HG03457 (cell line): Measurements from ENCODE around the gene SLC44A3.

Source experiments
- ATAC-seq: cut with Tn5 transposase; IDR thresholded peaks from one replicate; pipeline ENCODE4 v1.9.1; 2021; ENCODE audit warnings: moderate number of reproducible peaks; ENCODE audit not compliant: unreplicated experiment

SLC44A3 gene

GRCh38 chr1:94901841-94902240 lies 81.7 kb downstream of the SLC44A3 start:
- ATAC-seq: no peak

- no peak for ATAC-seq
These were observed 83.3 kb downstream of the SLC44A3 start for GRCh38 chr1:94903280-94904009.

- no peak for ATAC-seq
These were observed 85.0 kb downstream of the SLC44A3 start for GRCh38 chr1:94905207-94905606.

GRCh38 chr1:94906382-94906781 lies 86.2 kb downstream of the SLC44A3 start:
- no peak for ATAC-seq

GRCh38 chr1:94907136-94907535 lies 87.0 kb downstream of the SLC44A3 start:
- no peak for ATAC-seq

- ATAC-seq: no peak
These were observed 88.0 kb downstream of the SLC44A3 start for GRCh38 chr1:94908190-94908589.

- ATAC-seq: no peak
These were observed 88.8 kb downstream of the SLC44A3 start for GRCh38 chr1:94908965-94909364.

- ATAC-seq: no peak
These were observed 89.3 kb downstream of the SLC44A3 start for GRCh38 chr1:94909486-94909885.

- ATAC-seq: no peak
These were observed 92.4 kb downstream of the SLC44A3 start for GRCh38 chr1:94912263-94913184.

- no peak for ATAC-seq
These were observed 97.1 kb downstream of the SLC44A3 start for GRCh38 chr1:94917251-94917650.

- no peak for ATAC-seq
These were observed 99.3 kb downstream of the SLC44A3 start for GRCh38 chr1:94919241-94920030.

- ATAC-seq: no peak
These were observed 99.9 kb downstream of the SLC44A3 start for GRCh38 chr1:94920061-94920460.

GRCh38 chr1:94921977-94922376 lies 101.8 kb downstream of the SLC44A3 start:
- no peak for ATAC-seq

GRCh38 chr1:94922761-94923331 lies 102.7 kb downstream of the SLC44A3 start:
- ATAC-seq: no peak

- ATAC-seq: no peak
These were observed 104.8 kb downstream of the SLC44A3 start for GRCh38 chr1:94925004-94925403.

GRCh38 chr1:94925561-94926125 lies 105.5 kb downstream of the SLC44A3 start:
- no peak for ATAC-seq

- no peak for ATAC-seq
These were observed 106.2 kb downstream of the SLC44A3 start for GRCh38 chr1:94926126-94926914.

- ATAC-seq: peak; percentile 67
These were observed 106.8 kb downstream of the SLC44A3 start, which contains the start of gene CNN3 for GRCh38 chr1:94926915-94927404. TSS of gene CNN3 (minus strand) at chr1:94927110. CDS start at chr1:94926894, 216 bp downstream.

GRCh38 chr1:94927405-94928175 lies 107.4 kb downstream of the SLC44A3 start:
- ATAC-seq: no peak
